HPDE6-E6E7 (cell line): ENCODE measurements around the gene ARHGAP45.
"Not testable (repeated sequence)": the region's sequence is repeated elsewhere in the genome, so short reads cannot be mapped to it uniquely, and the experiment has no call there.

Experiments used
- DNase-seq: peaks from one replicate; pipeline ENCODE4 v3.0.0; 2011; ENCODE audit warnings: missing footprints; ENCODE audit errors: extremely low spot score

Gene ARHGAP45

GRCh38 chr19:1066748-1067340 lies at the start of gene ARHGAP45:
ARHGAP45 (plus strand) TSS chr19:1067167; CDS start chr19:1067406, 239 bp downstream.
- no peak for DNase-seq

GRCh38 chr19:1017906-1018305 lies 49.1 kb upstream of the ARHGAP45 start:
- no peak for DNase-seq

GRCh38 chr19:1018393-1018792 lies 48.6 kb upstream of the ARHGAP45 start:
- no peak for DNase-seq

- no peak for DNase-seq
Measured at GRCh38 chr19:1018932-1019615, 47.9 kb upstream of the ARHGAP45 start.

GRCh38 chr19:1019616-1019961 lies 47.4 kb upstream of the ARHGAP45 start:
- DNase-seq: no peak

GRCh38 chr19:1019980-1020867 lies 46.7 kb upstream of the ARHGAP45 start:
- no peak for DNase-seq

- peak; percentile 88 for DNase-seq
Measured at GRCh38 chr19:1020868-1021425, 46.0 kb upstream of the ARHGAP45 start, which contains the start of gene TMEM259. TMEM259 (minus strand) TSS chr19:1021123; CDS start chr19:1020996, 127 bp downstream.

GRCh38 chr19:1023883-1024188 lies 43.1 kb upstream of the ARHGAP45 start:
- not testable (repeated sequence) for DNase-seq

- DNase-seq: not testable (repeated sequence)
Measured at GRCh38 chr19:1025080-1025479, 41.9 kb upstream of the ARHGAP45 start.

- peak; percentile 70 for DNase-seq
Measured at GRCh38 chr19:1025960-1026782, 40.8 kb upstream of the ARHGAP45 start, which contains the start of gene CNN2. CNN2 (plus strand) TSS chr19:1026608; CDS start chr19:1026662, 54 bp downstream.

- DNase-seq: no peak
Measured at GRCh38 chr19:1026783-1027649, 40.0 kb upstream of the ARHGAP45 start.

- peak; percentile 34 for DNase-seq
Measured at GRCh38 chr19:1027650-1028061, 39.3 kb upstream of the ARHGAP45 start.

GRCh38 chr19:1028062-1028926 lies 38.7 kb upstream of the ARHGAP45 start:
- DNase-seq: peak; percentile 80

GRCh38 chr19:1032264-1032867 lies 34.6 kb upstream of the ARHGAP45 start:
- no peak for DNase-seq

GRCh38 chr19:1035998-1036621 lies 30.9 kb upstream of the ARHGAP45 start:
- no peak for DNase-seq

- no peak for DNase-seq
Measured at GRCh38 chr19:1037621-1038064, 29.3 kb upstream of the ARHGAP45 start.

- no peak for DNase-seq
Measured at GRCh38 chr19:1038978-1039645, 27.9 kb upstream of the ARHGAP45 start.
